Muscle of back (tissue), 13 donors: ENCODE data around the gene CES3. TPM values are rescaled to one million over a fixed set of nuclear protein-coding genes. Genes with fewer than 3 reads are reported as not detected.

Experiments
- DNase-seq, 3 donors: peaks; one replicate each; pipeline versions ENCODE4 v3.0.0 to v3.0.0-alpha.2; 2013
- long read RNA-seq, 9 donors: transcript quantifications; one replicate each; lab custom pipeline, GENCODE V29; 2026
- polyA plus RNA-seq, 10 donors: library from polyadenylated mRNA; unstranded; fragments of 120-200 nt; gene quantifications; one replicate each; pipeline ENCODE4 v1.2.1, GENCODE V29; 2013; ENCODE audit not compliant: insufficient read length in 10 of 10

CES3 gene
- under 1 TPM; 0.13 to 0.42 (median 0.30) TPM for polyA plus RNA-seq
- long read RNA-seq, donor 1: 0 reads
- long read RNA-seq, donor 2: 0 reads
- long read RNA-seq, donor 3: 0 reads
- long read RNA-seq, donor 4: 0 reads
- long read RNA-seq, donor 5: 0 reads
- long read RNA-seq, donor 6: 0 reads
- long read RNA-seq, donor 7: 0 reads
- long read RNA-seq, donor 8: 0 reads
- long read RNA-seq, donor 9: 0 reads

GRCh38 chr16:66961065-66961744 is at the start of gene CES3:
TSS of gene CES3 (plus strand) at chr16:66961266. CDS start at chr16:66961308, 42 bp downstream.
- peak in 1 of 3 donors; percentile 49 for DNase-seq

- DNase-seq: no peak
Observed at GRCh38 chr16:66911801-66912200, 49.3 kb upstream of the CES3 start.

- DNase-seq: no peak
Observed at GRCh38 chr16:66913081-66913480, 48.0 kb upstream of the CES3 start.

GRCh38 chr16:66913711-66914110 is 47.4 kb upstream of the CES3 start:
- DNase-seq: no peak

- no peak for DNase-seq
Observed at GRCh38 chr16:66914541-66914940, 46.5 kb upstream of the CES3 start.

GRCh38 chr16:66915041-66915440 is 46.0 kb upstream of the CES3 start:
- DNase-seq: no peak

GRCh38 chr16:66916518-66916917 is 44.5 kb upstream of the CES3 start:
- DNase-seq: no peak

GRCh38 chr16:66917741-66918140 is 43.3 kb upstream of the CES3 start:
- DNase-seq: no peak

- DNase-seq: no peak
Observed at GRCh38 chr16:66918355-66918754, 42.7 kb upstream of the CES3 start.

GRCh38 chr16:66918803-66919568 is 42.1 kb upstream of the CES3 start, which contains the start of gene CDH16:
TSS of gene CDH16 (minus strand) at chr16:66918885. CDS start at chr16:66918065, 820 bp downstream.
- no peak for DNase-seq

- DNase-seq: no peak
Observed at GRCh38 chr16:66919569-66920298, 41.3 kb upstream of the CES3 start.

- no peak for DNase-seq
Observed at GRCh38 chr16:66920299-66920590, 40.8 kb upstream of the CES3 start.

- DNase-seq: no peak
Observed at GRCh38 chr16:66920924-66921680, 40.0 kb upstream of the CES3 start.

- no peak for DNase-seq
Observed at GRCh38 chr16:66921729-66922450, 39.2 kb upstream of the CES3 start.

- no peak for DNase-seq
Observed at GRCh38 chr16:66923247-66923731, 37.8 kb upstream of the CES3 start.

- no peak for DNase-seq
Observed at GRCh38 chr16:66923866-66924265, 37.2 kb upstream of the CES3 start.

- DNase-seq: no peak
Observed at GRCh38 chr16:66924527-66925321, 36.3 kb upstream of the CES3 start.

- peak in 1 of 3 donors; percentile 36 for DNase-seq
Observed at GRCh38 chr16:66925322-66925840, 35.7 kb upstream of the CES3 start, which contains the start of gene RRAD. TSS of gene RRAD (minus strand) at chr16:66925535. CDS start at chr16:66925179, 356 bp downstream.
